GM13976 (cell line): Measurements from ENCODE around the gene ARX.

Experiments used
- DNase-seq: peaks from one replicate; pipeline ENCODE4 v3.0.0; 2012; ENCODE audit warnings: low spot score
- in situ Hi-C: fragments of 300-500 bp; cut with MboI; formaldehyde crosslinking; loops from one replicate; pipeline ENCODE4 v1.12.0; 2022; ENCODE audit warnings: low sequenced_read_pairs, mixed read lengths, inconsistent platforms; ENCODE audit not compliant: unreplicated experiment
- TF ChIP-seq, protein P1 (sequence below): IDR thresholded peaks from 2 replicates; pipeline ENCODE4 v1.5.1; 2012; ENCODE audit warnings: borderline replicate concordance, mild to moderate bottlenecking; ENCODE audit not compliant: insufficient read depth; ENCODE audit errors: extremely low read depth, missing control alignments, control extremely low read depth

The ARX gene

GRCh38 chrX:25001808-25002660, 13.7 kb downstream of the ARX start:
- in situ Hi-C loops = no loop called here
- TF ChIP-seq, protein P1, sequence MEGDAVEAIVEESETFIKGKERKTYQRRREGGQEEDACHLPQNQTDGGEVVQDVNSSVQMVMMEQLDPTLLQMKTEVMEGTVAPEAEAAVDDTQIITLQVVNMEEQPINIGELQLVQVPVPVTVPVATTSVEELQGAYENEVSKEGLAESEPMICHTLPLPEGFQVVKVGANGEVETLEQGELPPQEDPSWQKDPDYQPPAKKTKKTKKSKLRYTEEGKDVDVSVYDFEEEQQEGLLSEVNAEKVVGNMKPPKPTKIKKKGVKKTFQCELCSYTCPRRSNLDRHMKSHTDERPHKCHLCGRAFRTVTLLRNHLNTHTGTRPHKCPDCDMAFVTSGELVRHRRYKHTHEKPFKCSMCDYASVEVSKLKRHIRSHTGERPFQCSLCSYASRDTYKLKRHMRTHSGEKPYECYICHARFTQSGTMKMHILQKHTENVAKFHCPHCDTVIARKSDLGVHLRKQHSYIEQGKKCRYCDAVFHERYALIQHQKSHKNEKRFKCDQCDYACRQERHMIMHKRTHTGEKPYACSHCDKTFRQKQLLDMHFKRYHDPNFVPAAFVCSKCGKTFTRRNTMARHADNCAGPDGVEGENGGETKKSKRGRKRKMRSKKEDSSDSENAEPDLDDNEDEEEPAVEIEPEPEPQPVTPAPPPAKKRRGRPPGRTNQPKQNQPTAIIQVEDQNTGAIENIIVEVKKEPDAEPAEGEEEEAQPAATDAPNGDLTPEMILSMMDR = no peak
- DNase-seq = no peak

GRCh38 chrX:24999511-24999910, 16.3 kb downstream of the ARX start:
- TF ChIP-seq, protein P1 = no peak
- no peak for DNase-seq
- in situ Hi-C loops = no loop called here

DNA sequence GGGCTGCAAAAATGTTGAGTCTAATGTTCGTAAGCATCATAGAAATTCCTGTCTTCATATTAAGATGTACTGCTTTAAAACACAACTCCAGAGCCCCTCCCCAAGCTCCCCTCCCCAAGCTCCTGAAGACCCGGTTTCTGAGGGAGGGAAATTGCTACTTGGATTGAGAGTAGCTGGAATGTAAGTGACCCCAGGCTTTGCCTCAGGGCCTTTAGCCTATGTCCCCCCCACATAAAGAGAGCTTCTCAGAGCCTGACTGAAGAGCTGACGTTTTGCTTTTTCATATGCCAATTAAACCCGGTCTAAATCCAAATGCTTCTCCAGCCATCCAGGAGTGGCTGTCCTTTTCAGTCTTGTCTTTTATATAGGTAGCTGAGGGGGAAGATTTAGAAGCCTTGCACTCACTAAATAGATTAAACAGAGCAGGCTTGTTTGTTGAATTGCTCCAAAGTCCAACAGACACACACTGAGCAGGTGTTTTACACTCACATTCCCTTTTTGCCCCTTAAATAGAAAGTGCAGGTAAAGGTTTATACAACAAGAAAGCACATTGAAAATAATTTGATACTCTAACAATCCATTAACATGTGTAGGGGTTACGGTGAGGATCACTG, 19.6 kb downstream of the ARX start:
- in situ Hi-C loops = no loop called here
- TF ChIP-seq, protein P1 = no peak
- DNase-seq = no peak

DNA sequence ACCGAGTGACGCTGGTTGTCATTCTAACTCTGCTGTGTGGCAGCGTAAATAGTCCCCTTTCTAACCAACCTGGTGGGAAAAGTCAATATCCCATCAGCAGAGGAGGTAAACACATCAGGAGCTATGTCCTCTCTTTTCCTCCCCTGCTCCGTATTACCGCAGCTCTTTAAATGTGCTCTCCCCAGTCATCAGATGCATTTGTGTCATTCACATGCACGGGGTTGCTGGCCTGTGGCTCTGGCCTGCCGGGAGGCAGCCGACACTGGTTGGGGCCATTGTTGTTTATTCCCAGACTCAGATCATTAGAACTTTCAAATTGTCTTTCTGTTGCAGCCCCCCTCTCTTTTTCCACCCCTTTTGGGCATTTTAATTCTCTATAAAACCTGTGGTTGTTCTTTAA, 21.9 kb downstream of the ARX start:
- TF ChIP-seq, protein P1 = no peak
- no peak for DNase-seq
- in situ Hi-C loops = no loop called here

GRCh38 chrX:24990535-24990934, 25.2 kb downstream of the ARX start:
- in situ Hi-C loops = no loop called here
- TF ChIP-seq, protein P1 = no peak
- no peak for DNase-seq

- in situ Hi-C loops = no loop called here
- TF ChIP-seq, protein P1 = no peak
- no peak for DNase-seq
These were observed 27.5 kb downstream of the ARX start for GRCh38 chrX:24988314-24988713.
